OCI-LY3 (cell line): Measurements from ENCODE around the gene SDK2.

Experiments
- H2AFZ ChIP-seq: fragments of 200-600, 300-600 bp; shearing (Covaris generic); 2 replicates; pipeline ENCODE4 v1.6.0; 2014; ENCODE audit warnings: antibody characterized with exemption, low read depth, low read length
- H3K27ac ChIP-seq: fragments of 200-600, 300-600 bp; sonication (generic); 2 replicates; pipeline ENCODE4 v1.5.1; 2014; ENCODE audit warnings: mild to moderate bottlenecking, low read length, moderate library complexity, mixed read lengths
- H3K27me3 ChIP-seq: fragments of 200-600, 300-600 bp; sonication (generic); 2 replicates; pipeline ENCODE4 v1.6.1; 2014; ENCODE audit warnings: low read depth, low read length, mixed read lengths
- H3K36me3 ChIP-seq: fragments of 200-600, 300-600 bp; sonication (generic); replicated peaks from 2 replicates; pipeline ENCODE3; 2014; ENCODE audit warnings: low read depth, low read length, mixed read lengths
- H3K4me1 ChIP-seq: fragments of 300-600, 200-600 bp; sonication (generic); 2 replicates; pipeline ENCODE4 v1.6.1; 2014; ENCODE audit warnings: low read length, mixed read lengths
- H3K4me2 ChIP-seq: fragments of 200-600, 300-600 bp; sonication (generic); 2 replicates; pipeline ENCODE4 v1.6.1; 2014; ENCODE audit warnings: low read length, mixed read lengths
- H3K4me3 ChIP-seq: fragments of 300-600, 200-600 bp; sonication (generic); 2 replicates; pipeline ENCODE4 v1.5.1; 2014; ENCODE audit warnings: antibody characterized with exemption, mild to moderate bottlenecking, low read length, moderate library complexity
- H3K79me2 ChIP-seq: fragments of 300-600, 200-600 bp; shearing (Covaris generic); 2 replicates; pipeline ENCODE4 v1.6.1; 2014; ENCODE audit warnings: mild to moderate bottlenecking, low read length, mixed read lengths
- H3K9ac ChIP-seq: fragments of 300-600, 200-600 bp; shearing (Covaris generic); 2 replicates; pipeline ENCODE4 v1.6.0; 2014; ENCODE audit warnings: mild to moderate bottlenecking, low read length, moderate library complexity
- H3K9me3 ChIP-seq: fragments of 200-600, 300-600 bp; shearing (Covaris generic); 2 replicates; pipeline ENCODE4 v1.6.1; 2014; ENCODE audit warnings: low read length, mixed read lengths; ENCODE audit not compliant: insufficient read depth
- H4K20me1 ChIP-seq: fragments of 200-600, 300-600 bp; sonication (generic); 2 replicates; pipeline ENCODE4 v1.6.1; 2016; ENCODE audit warnings: low read length, mixed read lengths; ENCODE audit not compliant: insufficient read depth
- EZH2phosphoT487 ChIP-seq: fragments of 200-600 bp; shearing (Covaris generic); IDR thresholded peaks from 2 replicates; pipeline ENCODE4 v1.6.1; 2018; ENCODE audit warnings: antibody characterized with exemption, mixed run types, low read depth
- TF ChIP-seq, protein P1 (sequence below): fragments of 200-600, 300-600 bp; sonication (generic); IDR thresholded peaks from 2 replicates; pipeline ENCODE4 v1.5.1; 2014; ENCODE audit warnings: antibody characterized with exemption, low read length, low read depth

Gene SDK2

GRCh38 chr17:73519714-73520368, 124.4 kb downstream of the SDK2 start:
- no peak for TF ChIP-seq EZH2phosphoT487
- TF ChIP-seq, protein P1, sequence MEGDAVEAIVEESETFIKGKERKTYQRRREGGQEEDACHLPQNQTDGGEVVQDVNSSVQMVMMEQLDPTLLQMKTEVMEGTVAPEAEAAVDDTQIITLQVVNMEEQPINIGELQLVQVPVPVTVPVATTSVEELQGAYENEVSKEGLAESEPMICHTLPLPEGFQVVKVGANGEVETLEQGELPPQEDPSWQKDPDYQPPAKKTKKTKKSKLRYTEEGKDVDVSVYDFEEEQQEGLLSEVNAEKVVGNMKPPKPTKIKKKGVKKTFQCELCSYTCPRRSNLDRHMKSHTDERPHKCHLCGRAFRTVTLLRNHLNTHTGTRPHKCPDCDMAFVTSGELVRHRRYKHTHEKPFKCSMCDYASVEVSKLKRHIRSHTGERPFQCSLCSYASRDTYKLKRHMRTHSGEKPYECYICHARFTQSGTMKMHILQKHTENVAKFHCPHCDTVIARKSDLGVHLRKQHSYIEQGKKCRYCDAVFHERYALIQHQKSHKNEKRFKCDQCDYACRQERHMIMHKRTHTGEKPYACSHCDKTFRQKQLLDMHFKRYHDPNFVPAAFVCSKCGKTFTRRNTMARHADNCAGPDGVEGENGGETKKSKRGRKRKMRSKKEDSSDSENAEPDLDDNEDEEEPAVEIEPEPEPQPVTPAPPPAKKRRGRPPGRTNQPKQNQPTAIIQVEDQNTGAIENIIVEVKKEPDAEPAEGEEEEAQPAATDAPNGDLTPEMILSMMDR, result no peak
- Histone ChIP-seq H4K20me1 (no peaks in the 10 kb centered on the region), H3K4me3 (no peak overlapping the region), H3K9me3 (no peaks in the 10 kb centered on the region), H3K27ac (no peak overlapping the region), H3K79me2 (no peaks in the 10 kb centered on the region), H3K9ac (no peak overlapping the region), H3K4me1 (no peaks in the 10 kb centered on the region), H3K27me3 (peaks cover 21% of the 10 kb centered on the region), H3K36me3 (no peaks in the 10 kb centered on the region), H2AFZ (no peak overlapping the region), H3K4me2 (no peak overlapping the region)

DNA sequence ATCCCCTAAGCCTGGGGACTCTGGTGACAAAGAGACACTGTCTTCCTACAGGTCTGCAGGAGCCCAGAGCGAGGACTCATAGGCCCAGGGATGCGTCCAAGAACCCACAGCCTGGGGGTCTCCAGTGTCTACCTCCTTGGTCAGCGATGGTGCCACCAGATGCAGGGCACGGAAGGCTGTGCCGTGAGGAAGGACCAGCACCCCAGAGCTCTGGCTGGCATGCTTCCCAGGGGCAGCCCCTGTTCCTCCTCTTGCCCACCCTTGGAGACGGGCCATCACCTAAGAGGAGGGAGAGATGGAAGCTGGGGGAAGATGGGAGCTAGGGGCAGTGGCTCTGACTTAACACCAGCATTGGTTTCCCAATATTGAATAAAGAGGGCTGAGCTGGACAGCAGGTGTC, 125.2 kb downstream of the SDK2 start:
- H3K9me3 ChIP-seq, result no peaks in the 10 kb centered on the region
- no peaks in the 10 kb centered on the region for H3K4me1 ChIP-seq
- no peak overlapping the region for H3K27ac ChIP-seq
- peaks cover 20% of the 10 kb centered on the region for H3K27me3 ChIP-seq
- H3K4me3 ChIP-seq, result no peak overlapping the region
- H3K4me2 ChIP-seq, result no peak overlapping the region
- H3K79me2 ChIP-seq, result no peaks in the 10 kb centered on the region
- no peak overlapping the region for H3K9ac ChIP-seq
- no peak overlapping the region for H2AFZ ChIP-seq
- no peaks in the 10 kb centered on the region for H4K20me1 ChIP-seq
- TF ChIP-seq, protein P1, result no peak
- no peak for TF ChIP-seq EZH2phosphoT487
- no peaks in the 10 kb centered on the region for H3K36me3 ChIP-seq

GRCh38 chr17:73516431-73516830, 127.8 kb downstream of the SDK2 start:
- Histone ChIP-seq H2AFZ (no peak overlapping the region), H3K27ac (no peak overlapping the region), H3K4me3 (no peak overlapping the region), H3K4me2 (no peak overlapping the region), H3K79me2 (no peaks in the 10 kb centered on the region), H3K4me1 (no peaks in the 10 kb centered on the region), H3K9me3 (no peaks in the 10 kb centered on the region), H3K27me3 (peaks cover 26% of the 10 kb centered on the region), H3K9ac (no peak overlapping the region), H4K20me1 (no peaks in the 10 kb centered on the region), H3K36me3 (no peaks in the 10 kb centered on the region)
- TF ChIP-seq, protein P1, result no peak
- TF ChIP-seq EZH2phosphoT487, result no peak

- peaks cover 26% of the 10 kb centered on the region for H3K27me3 ChIP-seq
Observed at GRCh38 chr17:73514146-73514863, 129.9 kb downstream of the SDK2 start.

More at GRCh38 chr17:73514146-73514863, 129.9 kb downstream of the SDK2 start:
- TF ChIP-seq, protein P1, result no peak
- no peak for TF ChIP-seq EZH2phosphoT487
- Histone ChIP-seq H2AFZ (no peak overlapping the region), H3K79me2 (no peaks in the 10 kb centered on the region), H3K9ac (no peak overlapping the region), H3K9me3 (no peaks in the 10 kb centered on the region), H4K20me1 (no peaks in the 10 kb centered on the region), H3K4me1 (no peaks in the 10 kb centered on the region), H3K4me3 (no peak overlapping the region), H3K36me3 (no peaks in the 10 kb centered on the region), H3K4me2 (no peak overlapping the region), H3K27ac (no peak overlapping the region)
